Immature natural killer cell (primary cell): ENCODE data around the gene ANXA6. TPM values are rescaled to one million over a fixed set of nuclear protein-coding genes. Genes with fewer than 3 reads are reported as not detected.
A peak's percentile ranks its signal among the peaks of the same experiment; 100 is the strongest.

Experiments used
- DNase-seq, 3 donors: peaks; one replicate each; pipeline ENCODE4 v3.0.0; 2022; ENCODE audit warnings: mixed read lengths in 1 of 3
- H3K27ac Mint-ChIP-seq, 6 donors: one replicate each; pipeline ENCODE4 v1.8.0; 2020; ENCODE audit warnings: mixed read lengths in 6 of 6, mild to moderate bottlenecking in 5 of 6, inconsistent platforms in 4 of 6, moderate library complexity in 3 of 6
- H3K27me3 Mint-ChIP-seq, 3 donors: one replicate each; pipeline ENCODE4 v1.8.0; 2020 to 2021; ENCODE audit warnings: low read depth in 3 of 3, mild to moderate bottlenecking in 3 of 3, mixed read lengths in 3 of 3, moderate library complexity in 3 of 3, inconsistent platforms in 1 of 3
- H3K36me3 Mint-ChIP-seq, 3 donors: one replicate each; pipeline ENCODE4 v1.8.0; 2020; ENCODE audit warnings: mixed read lengths in 3 of 3, inconsistent platforms in 2 of 3, mild to moderate bottlenecking in 2 of 3
- H3K4me1 Mint-ChIP-seq, 2 donors: one replicate each; pipeline ENCODE4 v1.8.0; 2020; ENCODE audit warnings: inconsistent platforms in 2 of 2, mild to moderate bottlenecking in 2 of 2, mixed read lengths in 2 of 2, moderate library complexity in 1 of 2
- H3K4me3 Mint-ChIP-seq, 5 donors: one replicate each; pipeline ENCODE4 v1.8.0; 2020; ENCODE audit warnings: mild to moderate bottlenecking in 5 of 5, mixed read lengths in 5 of 5, inconsistent platforms in 3 of 5, moderate library complexity in 3 of 5
- H3K9me3 Mint-ChIP-seq, 6 donors: one replicate each; pipeline ENCODE4 v1.8.0; 2020; ENCODE audit warnings: mild to moderate bottlenecking in 6 of 6, mixed read lengths in 6 of 6, inconsistent platforms in 4 of 6, moderate library complexity in 3 of 6
- polyA plus RNA-seq, 3 donors: library from polyadenylated mRNA; unstranded; fragments of 300-500 nt; fragmentation: Illumina TruSeq; gene quantifications; one replicate each; pipeline ENCODE4 v1.2.3, GENCODE V29; 2021

Gene ANXA6
- polyA plus RNA-seq, 3 donors from 2014 or later = 313 to 679 (median 395) TPM

- Mint-ChIP-seq H3K36me3 (peaks cover 0 to 5% (median 4%) of the 10 kb centered on the region in 3 donors), H3K4me1 (peaks cover 74 to 75% of the 10 kb centered on the region in 2 donors), H3K9me3 (no peaks in the 10 kb centered on the region), H3K4me3 (peak overlapping the region; percentile 91 to 98 (median 96)), H3K27ac (peak overlapping the region; percentile 79 to 97 (median 96)), H3K27me3 (peaks cover 0 to 5% (median 2%) of the 10 kb centered on the region in 3 donors)
- no peak for DNase-seq
Measured at GRCh38 chr5:151155775-151156506, 1.6 kb downstream of the ANXA6 start.

- H3K4me1 Mint-ChIP-seq = peaks cover 82 to 83% of the 10 kb centered on the region in 2 donors
- H3K27ac Mint-ChIP-seq = peak overlapping the region; percentile 79 to 97 (median 96)
- H3K27me3 Mint-ChIP-seq = peaks cover 0 to 4% (median 2%) of the 10 kb centered on the region in 3 donors
- peak; percentile 51 to 57 (median 54) for DNase-seq
- no peaks in the 10 kb centered on the region for H3K9me3 Mint-ChIP-seq
- peak overlapping the region; percentile 91 to 98 (median 96) for H3K4me3 Mint-ChIP-seq
- H3K36me3 Mint-ChIP-seq = peaks cover 0 to 5% (median 4%) of the 10 kb centered on the region in 3 donors
Measured at GRCh38 chr5:151154931-151155774, 2.4 kb downstream of the ANXA6 start.

GRCh38 chr5:151153766-151154272, 3.8 kb downstream of the ANXA6 start:
- Mint-ChIP-seq H3K9me3 (no peaks in the 10 kb centered on the region), H3K4me1 (peaks cover 94% of the 10 kb centered on the region in 2 donors), H3K27me3 (peaks cover 0 to 4% (median 2%) of the 10 kb centered on the region in 3 donors), H3K4me3 (peak overlapping the region; percentile 12 to 95 (median 69)), H3K27ac (peak overlapping the region; percentile 79 to 97 (median 96)), H3K36me3 (peaks cover 0 to 5% (median 4%) of the 10 kb centered on the region in 3 donors)
- no peak for DNase-seq

GRCh38 chr5:151153300-151153699, 4.3 kb downstream of the ANXA6 start:
- H3K9me3 Mint-ChIP-seq = no peaks in the 10 kb centered on the region
- peak overlapping the region; percentile 9 to 95 (median 69) for H3K4me3 Mint-ChIP-seq
- peaks cover 0 to 5% (median 4%) of the 10 kb centered on the region in 3 donors for H3K36me3 Mint-ChIP-seq

GRCh38 chr5:151151793-151152192, 5.8 kb downstream of the ANXA6 start:
- H3K4me3 Mint-ChIP-seq = peak overlapping the region; percentile 74 to 88 (median 77)

More at GRCh38 chr5:151153300-151153699, 4.3 kb downstream of the ANXA6 start:
- DNase-seq = no peak
- Mint-ChIP-seq H3K27me3 (peaks cover 0 to 6% (median 4%) of the 10 kb centered on the region in 3 donors), H3K4me1 (peaks cover 94% of the 10 kb centered on the region in 2 donors), H3K27ac (peak overlapping the region; percentile 79 to 97 (median 96))

GRCh38 chr5:151151263-151151660, 6.3 kb downstream of the ANXA6 start:
- Mint-ChIP-seq H3K27me3 (peaks cover 0 to 6% (median 4%) of the 10 kb centered on the region in 3 donors), H3K9me3 (no peaks in the 10 kb centered on the region), H3K4me1 (peaks cover 100% of the 10 kb centered on the region in 2 donors), H3K4me3 (peak overlapping the region; percentile 74 to 88 (median 77)), H3K27ac (peak overlapping the region; percentile 79 to 97 (median 96)), H3K36me3 (peaks cover 5 to 14% (median 5%) of the 10 kb centered on the region in 3 donors)
- DNase-seq = no peak

More at GRCh38 chr5:151151793-151152192, 5.8 kb downstream of the ANXA6 start:
- Mint-ChIP-seq H3K36me3 (peaks cover 5 to 14% (median 5%) of the 10 kb centered on the region in 3 donors), H3K27ac (peak overlapping the region; percentile 79 to 97 (median 96)), H3K27me3 (peaks cover 0 to 6% (median 4%) of the 10 kb centered on the region in 3 donors), H3K4me1 (peaks cover 99 to 100% of the 10 kb centered on the region in 2 donors), H3K9me3 (no peaks in the 10 kb centered on the region)
- DNase-seq = no peak

GRCh38 chr5:151150471-151151262, 6.9 kb downstream of the ANXA6 start:
- Mint-ChIP-seq H3K27me3 (peaks cover 0 to 6% (median 4%) of the 10 kb centered on the region in 3 donors), H3K27ac (peak overlapping the region; percentile 79 to 97 (median 96)), H3K4me1 (peaks cover 100% of the 10 kb centered on the region in 2 donors), H3K36me3 (peaks cover 5 to 20% (median 11%) of the 10 kb centered on the region in 3 donors), H3K4me3 (peak overlapping the region; percentile 74 to 88 (median 77)), H3K9me3 (no peaks in the 10 kb centered on the region)
- DNase-seq = peak; percentile 56 to 67 (median 64)

- peaks cover 0 to 7% (median 2%) of the 10 kb centered on the region in 3 donors for H3K27me3 Mint-ChIP-seq
- peak overlapping the region; percentile 75 to 86 (median 78) for H3K4me3 Mint-ChIP-seq
- no peaks in the 10 kb centered on the region for H3K9me3 Mint-ChIP-seq
- DNase-seq = peak; percentile 58 to 66 (median 64)
- peaks cover 5 to 33% (median 17%) of the 10 kb centered on the region in 3 donors for H3K36me3 Mint-ChIP-seq
- peak overlapping the region; percentile 86 to 97 (median 92) for H3K27ac Mint-ChIP-seq
- peaks cover 98 to 100% of the 10 kb centered on the region in 2 donors for H3K4me1 Mint-ChIP-seq
Measured at GRCh38 chr5:151148583-151148982, 9.0 kb downstream of the ANXA6 start.

GRCh38 chr5:151147033-151147432, 10.5 kb downstream of the ANXA6 start:
- Mint-ChIP-seq H3K27ac (peak overlapping the region; percentile 86 to 97 (median 92)), H3K4me3 (peak overlapping the region in 4 of 5 donors; percentile 44 to 86 (median 78)), H3K9me3 (no peaks in the 10 kb centered on the region), H3K36me3 (peaks cover 6 to 35% (median 19%) of the 10 kb centered on the region in 3 donors), H3K4me1 (peaks cover 97 to 100% of the 10 kb centered on the region in 2 donors), H3K27me3 (peaks cover 0 to 7% (median 2%) of the 10 kb centered on the region in 3 donors)
- no peak for DNase-seq

- H3K36me3 Mint-ChIP-seq = peaks cover 6 to 44% (median 19%) of the 10 kb centered on the region in 3 donors
- peak overlapping the region in 4 of 5 donors; percentile 6 to 43 (median 32) for H3K4me3 Mint-ChIP-seq
- H3K27me3 Mint-ChIP-seq = peaks cover 0 to 7% (median 2%) of the 10 kb centered on the region in 3 donors
- peak overlapping the region; percentile 69 to 97 (median 84) for H3K27ac Mint-ChIP-seq
- H3K4me1 Mint-ChIP-seq = peaks cover 97 to 100% of the 10 kb centered on the region in 2 donors
- H3K9me3 Mint-ChIP-seq = no peaks in the 10 kb centered on the region
- no peak for DNase-seq
Measured at GRCh38 chr5:151146061-151146460, 11.5 kb downstream of the ANXA6 start.

GRCh38 chr5:151144922-151145321, 12.7 kb downstream of the ANXA6 start:
- Mint-ChIP-seq H3K27me3 (peaks cover 0 to 8% (median 2%) of the 10 kb centered on the region in 3 donors), H3K27ac (peak overlapping the region; percentile 61 to 97 (median 82)), H3K9me3 (no peaks in the 10 kb centered on the region), H3K36me3 (peaks cover 6 to 47% (median 19%) of the 10 kb centered on the region in 3 donors), H3K4me3 (no peak overlapping the region), H3K4me1 (peaks cover 97 to 100% of the 10 kb centered on the region in 2 donors)
- no peak for DNase-seq

GRCh38 chr5:151144275-151144674, 13.3 kb downstream of the ANXA6 start:
- Mint-ChIP-seq H3K4me1 (peaks cover 97 to 100% of the 10 kb centered on the region in 2 donors), H3K27ac (peak overlapping the region; percentile 76 to 97 (median 82)), H3K27me3 (peaks cover 0 to 8% (median 2%) of the 10 kb centered on the region in 3 donors), H3K4me3 (peak overlapping the region; percentile 1 to 65 (median 39)), H3K36me3 (peaks cover 6 to 47% (median 19%) of the 10 kb centered on the region in 3 donors), H3K9me3 (no peaks in the 10 kb centered on the region)
- DNase-seq = no peak
